GM19193 (cell line): ENCODE measurements around the gene CHRNB4.

Source experiments
- POLR2A ChIP-seq: IDR thresholded peaks from 4 replicates; pipeline ENCODE4 v1.6.1; 2011; ENCODE audit not compliant: insufficient read depth, insufficient read length; ENCODE audit errors: extremely low read depth

The CHRNB4 gene

GRCh38 chr15:78673476-78673875, 32.5 kb upstream of the CHRNB4 start:
- TF ChIP-seq POLR2A = no peak

- TF ChIP-seq POLR2A = no peak
Measured at GRCh38 chr15:78672285-78673014, 31.4 kb upstream of the CHRNB4 start.

GRCh38 chr15:78671626-78672211, 30.7 kb upstream of the CHRNB4 start:
- TF ChIP-seq POLR2A = no peak

- no peak for TF ChIP-seq POLR2A
Measured at GRCh38 chr15:78668987-78669386, 28.0 kb upstream of the CHRNB4 start.

- no peak for TF ChIP-seq POLR2A
Measured at GRCh38 chr15:78667578-78668236, 26.7 kb upstream of the CHRNB4 start.

- no peak for TF ChIP-seq POLR2A
Measured at GRCh38 chr15:78666010-78666409, 25.0 kb upstream of the CHRNB4 start.

GRCh38 chr15:78663703-78664102, 22.7 kb upstream of the CHRNB4 start:
- TF ChIP-seq POLR2A = no peak

- TF ChIP-seq POLR2A = no peak
Measured at GRCh38 chr15:78662028-78662427, 21.0 kb upstream of the CHRNB4 start.

GRCh38 chr15:78661001-78661400, 20.0 kb upstream of the CHRNB4 start:
- no peak for TF ChIP-seq POLR2A

- no peak for TF ChIP-seq POLR2A
Measured at GRCh38 chr15:78660584-78660983, 19.6 kb upstream of the CHRNB4 start.

GRCh38 chr15:78658823-78659222, 17.8 kb upstream of the CHRNB4 start:
- TF ChIP-seq POLR2A = no peak

- no peak for TF ChIP-seq POLR2A
Measured at GRCh38 chr15:78654272-78654671, 13.3 kb upstream of the CHRNB4 start.

- no peak for TF ChIP-seq POLR2A
Measured at GRCh38 chr15:78651930-78652615, 11.1 kb upstream of the CHRNB4 start.

GRCh38 chr15:78651007-78651406, 10.0 kb upstream of the CHRNB4 start:
- TF ChIP-seq POLR2A = no peak

- TF ChIP-seq POLR2A = no peak
Measured at GRCh38 chr15:78650022-78650421, 9.0 kb upstream of the CHRNB4 start.
